ENCODE measurements around the gene DCLK2. TPM values are rescaled to one million over a fixed set of nuclear protein-coding genes. Genes with fewer than 3 reads are reported as not detected.

DCLK2 gene
- total and polyA plus RNA-seq, 11 donors = 6.4 to 38.4 (median 15.4) TPM

DNA sequence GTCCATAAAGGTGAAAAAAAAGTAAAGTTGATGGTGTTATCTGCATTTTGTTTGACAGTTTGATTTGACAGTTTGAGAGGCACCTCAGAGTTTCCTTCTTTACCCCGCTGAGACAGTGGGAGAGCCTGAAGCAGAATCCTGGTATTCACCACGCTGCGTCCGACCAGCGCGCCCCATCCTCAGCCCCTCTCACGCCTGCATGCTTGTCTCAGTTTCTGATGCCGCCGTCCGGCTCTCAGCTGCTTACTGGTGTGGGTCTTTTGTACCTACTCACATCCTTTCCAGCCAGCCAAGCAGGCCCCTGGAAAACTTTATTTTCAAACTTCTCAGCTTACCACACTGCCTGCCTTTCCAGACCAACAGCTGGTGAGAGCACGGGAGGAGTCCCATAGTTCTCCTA, 175.2 kb downstream of the DCLK2 start:
- H3K4me3 ChIP-seq = no peak overlapping the region
- TF ChIP-seq, protein P1, sequence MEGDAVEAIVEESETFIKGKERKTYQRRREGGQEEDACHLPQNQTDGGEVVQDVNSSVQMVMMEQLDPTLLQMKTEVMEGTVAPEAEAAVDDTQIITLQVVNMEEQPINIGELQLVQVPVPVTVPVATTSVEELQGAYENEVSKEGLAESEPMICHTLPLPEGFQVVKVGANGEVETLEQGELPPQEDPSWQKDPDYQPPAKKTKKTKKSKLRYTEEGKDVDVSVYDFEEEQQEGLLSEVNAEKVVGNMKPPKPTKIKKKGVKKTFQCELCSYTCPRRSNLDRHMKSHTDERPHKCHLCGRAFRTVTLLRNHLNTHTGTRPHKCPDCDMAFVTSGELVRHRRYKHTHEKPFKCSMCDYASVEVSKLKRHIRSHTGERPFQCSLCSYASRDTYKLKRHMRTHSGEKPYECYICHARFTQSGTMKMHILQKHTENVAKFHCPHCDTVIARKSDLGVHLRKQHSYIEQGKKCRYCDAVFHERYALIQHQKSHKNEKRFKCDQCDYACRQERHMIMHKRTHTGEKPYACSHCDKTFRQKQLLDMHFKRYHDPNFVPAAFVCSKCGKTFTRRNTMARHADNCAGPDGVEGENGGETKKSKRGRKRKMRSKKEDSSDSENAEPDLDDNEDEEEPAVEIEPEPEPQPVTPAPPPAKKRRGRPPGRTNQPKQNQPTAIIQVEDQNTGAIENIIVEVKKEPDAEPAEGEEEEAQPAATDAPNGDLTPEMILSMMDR (IDR thresholded peaks at IDR 0.05) = no peak
- no peak for TF ChIP-seq POLR2A (IDR thresholded peaks at IDR 0.05)
- DNase-seq (no peak), ATAC-seq (no peak)
- intact Hi-C loops (cut with DNase I) = no loop called here
- no peaks in the 10 kb centered on the region for H3K27me3 ChIP-seq
- H3K9me3 ChIP-seq = no peaks in the 10 kb centered on the region
- 96 to 97% (median 96%) methylated on average over 11 of the region's 11 CpGs for whole genome bisulfite sequencing, 4 donors
- H3K4me1 ChIP-seq = peaks cover 0 to 6% (median 0%) of the 10 kb centered on the region in 12 donors
- peaks cover 0 to 53% (median 26%) of the 10 kb centered on the region in 9 donors for H3K36me3 ChIP-seq
- no peak overlapping the region for H3K27ac ChIP-seq

DNA sequence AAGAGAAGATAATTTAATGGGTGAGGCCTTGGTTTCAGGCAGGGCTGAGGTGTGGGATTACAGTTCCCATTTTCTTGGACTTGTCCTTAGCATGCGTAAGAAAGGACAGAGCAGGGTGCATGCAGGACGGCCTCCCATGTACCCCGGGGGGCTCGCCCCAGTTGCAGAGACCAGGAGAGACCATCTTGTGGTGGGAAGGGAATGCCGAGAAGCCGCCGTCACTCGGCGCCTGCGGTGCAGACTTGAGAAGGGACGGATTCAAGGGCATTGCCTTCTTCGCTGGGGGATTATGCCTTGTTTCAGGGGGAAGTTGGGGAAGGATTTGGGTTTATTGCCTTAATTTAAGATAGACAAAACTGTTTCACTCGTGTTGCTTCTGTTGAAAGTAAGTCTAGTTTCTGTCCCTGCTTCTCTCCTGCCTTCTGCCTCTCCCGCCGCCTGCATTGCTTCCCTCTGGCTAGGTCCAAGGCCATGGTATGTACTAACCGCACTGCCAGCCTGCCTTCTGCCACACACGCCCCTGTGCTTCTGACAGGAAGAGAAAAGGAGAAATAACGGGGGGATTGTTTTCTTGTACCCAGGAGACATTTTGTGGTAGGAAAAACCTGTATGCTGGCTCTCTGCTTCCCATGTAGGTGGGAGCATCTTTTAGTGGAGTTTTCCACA, 175.9 kb downstream of the DCLK2 start:
- DNase-seq = no peak
- H3K4me3 ChIP-seq = no peak overlapping the region
- no peak for TF ChIP-seq POLR2A (IDR thresholded peaks at IDR 0.05)
- TF ChIP-seq, protein P1 (IDR thresholded peaks at IDR 0.05) = no peak
- peaks cover 0 to 6% (median 0%) of the 10 kb centered on the region in 12 donors for H3K4me1 ChIP-seq
- 93 to 97% (median 94%) methylated on average over 18 of the region's 18 CpGs for WGBS, 4 donors
- H3K36me3 ChIP-seq = peaks cover 0 to 46% (median 19%) of the 10 kb centered on the region in 9 donors
- intact Hi-C loops (cut with DNase I) = no loop called here
- H3K9me3 ChIP-seq = no peaks in the 10 kb centered on the region
- no peak for ATAC-seq
- no peaks in the 10 kb centered on the region for H3K27me3 ChIP-seq
- no peak overlapping the region for H3K27ac ChIP-seq

DNA sequence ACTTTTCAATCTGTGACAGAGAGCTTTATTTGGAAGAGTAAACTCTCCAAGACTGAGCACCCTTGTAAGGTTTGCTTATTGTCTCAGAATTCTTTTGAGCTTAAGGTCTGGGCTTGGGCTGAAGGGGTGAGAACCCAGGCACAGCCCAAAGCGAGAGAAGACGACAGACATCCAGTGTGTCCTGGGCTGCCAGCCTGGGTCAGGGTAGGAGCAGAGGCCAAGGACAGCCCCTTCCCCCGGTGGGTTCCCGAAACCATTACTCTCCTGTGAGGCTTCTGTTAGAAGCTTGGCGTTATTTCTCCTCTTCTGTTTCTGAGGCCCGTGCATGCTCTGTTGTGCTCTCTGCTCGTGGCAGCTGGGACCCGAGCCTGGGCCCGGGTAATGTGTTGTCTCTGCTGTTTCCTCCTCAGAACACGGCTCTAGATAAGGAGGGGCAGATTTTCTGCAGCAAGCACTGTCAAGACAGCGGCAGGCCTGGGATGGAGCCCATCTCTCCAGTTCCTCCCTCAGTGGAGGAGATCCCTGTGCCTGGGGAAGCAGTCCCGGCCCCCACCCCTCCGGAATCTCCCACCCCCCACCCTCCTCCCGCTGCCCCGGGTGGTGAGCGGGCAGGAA, 177.5 kb downstream of the DCLK2 start:
- Histone ChIP-seq H3K4me3 (peak overlapping the region in 2 of 12 donors; percentile 16 to 24), H3K27me3 (no peaks in the 10 kb centered on the region), H3K27ac (peak overlapping the region in 7 of 12 donors; percentile 27 to 61 (median 45)), H3K4me1 (peaks cover 0 to 16% (median 0%) of the 10 kb centered on the region in 12 donors), H3K9me3 (no peaks in the 10 kb centered on the region), H3K36me3 (peaks cover 0 to 34% (median 15%) of the 10 kb centered on the region in 9 donors)
- intact Hi-C loops (cut with DNase I) = no loop called here
- DNase-seq (no peak), ATAC-seq (peak in 3 of 4 donors; percentile 16 to 63 (median 32))
- TF ChIP-seq, protein P1 (IDR thresholded peaks at IDR 0.05) = no peak
- TF ChIP-seq POLR2A (IDR thresholded peaks at IDR 0.05) = no peak
- WGBS, 4 donors = 68 to 78% (median 76%) methylated on average over 13 to 16 of the region's 16 CpGs

DNA sequence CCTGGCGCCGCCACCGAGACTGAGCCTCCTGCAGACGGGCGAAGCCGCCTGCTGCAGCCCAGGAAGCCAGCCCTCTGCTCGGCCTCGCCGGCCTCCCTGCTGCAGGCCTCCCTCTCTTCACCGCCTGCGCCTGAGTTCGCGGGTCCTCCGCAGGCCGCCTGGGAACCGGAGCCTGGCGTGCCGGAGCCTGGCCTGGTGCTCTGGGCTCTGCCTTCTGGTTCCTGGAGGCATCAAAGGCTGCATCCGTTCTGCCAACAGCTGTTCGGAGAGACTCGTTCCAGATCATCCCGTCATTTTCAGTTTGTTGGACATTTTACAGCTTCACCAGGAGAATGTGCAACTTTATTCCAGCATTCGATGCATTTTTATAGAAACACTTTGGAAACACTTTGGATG, 178.0 kb downstream of the DCLK2 start:
- peaks cover 0 to 34% (median 15%) of the 10 kb centered on the region in 9 donors for H3K36me3 ChIP-seq
- peak overlapping the region in 7 of 12 donors; percentile 27 to 61 (median 45) for H3K27ac ChIP-seq
- H3K9me3 ChIP-seq = no peaks in the 10 kb centered on the region
- intact Hi-C loops (cut with DNase I) = no loop called here
- peak overlapping the region in 2 of 12 donors; percentile 16 to 24 for H3K4me3 ChIP-seq
- no peaks in the 10 kb centered on the region for H3K27me3 ChIP-seq
- 65 to 84% (median 78%) methylated on average over 8 to 23 of the region's 23 CpGs for WGBS, 4 donors
- peaks cover 0 to 16% (median 0%) of the 10 kb centered on the region in 12 donors for H3K4me1 ChIP-seq
- ATAC-seq = peak in 2 of 4 donors; percentile 18 to 65
- TF ChIP-seq, protein P1 (IDR thresholded peaks at IDR 0.05) = no peak
- no peak for TF ChIP-seq POLR2A (IDR thresholded peaks at IDR 0.05)
- DNase-seq = peak in 2 of 5 donors; percentile 40 to 51
